Left lobe of liver (tissue), 2 donors: Measurements from ENCODE around the gene BFSP2. TPM values are rescaled to one million over a fixed set of nuclear protein-coding genes. Genes with fewer than 3 reads are reported as not detected.
A peak's percentile ranks its signal among the peaks of the same experiment; 100 is the strongest.
"Not testable (repeated sequence)": the region's sequence is repeated elsewhere in the genome, so short reads cannot be mapped to it uniquely, and the experiment has no call there.

Experiments used
- ATAC-seq: fragments of 200-7000 bp; cut with Tn5 transposase; one replicate; pipeline ENCODE4 v1.9.1; 2020; ENCODE audit warnings: mild to moderate bottlenecking, moderate library complexity
- DNase-seq: peaks from one replicate; pipeline ENCODE4 v3.0.0-alpha.2; 2020; ENCODE audit warnings: low spot score
- total RNA-seq: library from RNA; stranded (reverse); gene quantifications from one replicate; pipeline ENCODE4 v1.2.1, GENCODE V29; 2021
- donor health status: DM: no; HTN: no; CAD: no; lungs with moderate emphysema.
- donor health status: DM: no; HTN: yes; CAD: no.

The BFSP2 gene
- total RNA-seq, 1 donor from 2014 or later, result not detected

DNA sequence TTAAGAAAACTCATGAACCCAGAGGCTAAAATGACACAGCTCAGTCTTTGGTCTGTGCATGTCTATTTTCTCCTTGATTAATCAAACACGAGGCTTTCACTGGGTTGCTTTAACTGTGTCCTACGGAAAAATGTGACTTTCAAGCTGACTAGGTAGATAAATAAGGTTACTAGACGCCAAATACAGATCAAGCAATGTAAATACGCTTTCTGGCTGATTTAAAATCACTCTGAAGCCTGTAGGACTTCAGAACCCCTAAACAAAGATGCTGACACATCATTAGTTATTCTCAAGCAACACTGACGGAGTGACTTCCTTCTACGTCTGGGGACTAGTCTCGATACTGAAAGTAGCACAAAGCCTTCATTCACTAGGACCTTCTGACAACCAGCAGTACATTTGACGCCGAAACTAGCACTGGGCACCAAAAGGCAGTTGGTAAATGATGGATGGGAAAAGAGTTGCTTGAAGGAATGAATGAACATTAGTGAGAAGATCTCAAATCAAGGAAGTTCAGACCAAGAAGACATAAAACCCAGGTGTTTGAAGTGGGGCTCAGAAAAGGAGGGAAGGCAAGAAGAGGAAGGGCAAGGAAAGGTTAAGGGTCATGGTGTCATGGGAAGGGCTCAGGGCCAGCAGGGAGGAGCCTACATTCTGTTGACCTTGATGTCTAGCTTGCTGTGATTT lies 106.5 kb downstream of the BFSP2 start:
- ATAC-seq (peak; percentile 67), DNase-seq (peak; percentile 61)

DNA sequence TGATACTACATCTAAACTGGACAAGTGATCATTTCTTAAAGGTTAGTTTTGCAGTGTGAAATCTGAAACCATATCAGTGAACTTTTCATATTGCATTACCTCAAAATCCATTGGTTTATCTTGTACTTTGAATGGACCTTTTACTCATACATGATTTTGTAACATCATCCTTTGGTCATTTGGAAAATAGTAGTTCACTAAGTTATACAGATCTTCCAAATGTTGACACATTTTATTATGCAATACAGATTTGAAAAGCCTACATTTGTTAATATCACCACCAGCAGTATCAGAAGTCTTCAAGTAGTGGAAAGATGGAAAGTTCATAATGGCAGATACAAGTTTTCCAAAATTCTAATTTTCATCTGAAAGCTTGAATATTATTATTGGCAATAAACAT lies 109.6 kb downstream of the BFSP2 start:
- DNase-seq (no peak), ATAC-seq (peak; percentile 39)

DNA sequence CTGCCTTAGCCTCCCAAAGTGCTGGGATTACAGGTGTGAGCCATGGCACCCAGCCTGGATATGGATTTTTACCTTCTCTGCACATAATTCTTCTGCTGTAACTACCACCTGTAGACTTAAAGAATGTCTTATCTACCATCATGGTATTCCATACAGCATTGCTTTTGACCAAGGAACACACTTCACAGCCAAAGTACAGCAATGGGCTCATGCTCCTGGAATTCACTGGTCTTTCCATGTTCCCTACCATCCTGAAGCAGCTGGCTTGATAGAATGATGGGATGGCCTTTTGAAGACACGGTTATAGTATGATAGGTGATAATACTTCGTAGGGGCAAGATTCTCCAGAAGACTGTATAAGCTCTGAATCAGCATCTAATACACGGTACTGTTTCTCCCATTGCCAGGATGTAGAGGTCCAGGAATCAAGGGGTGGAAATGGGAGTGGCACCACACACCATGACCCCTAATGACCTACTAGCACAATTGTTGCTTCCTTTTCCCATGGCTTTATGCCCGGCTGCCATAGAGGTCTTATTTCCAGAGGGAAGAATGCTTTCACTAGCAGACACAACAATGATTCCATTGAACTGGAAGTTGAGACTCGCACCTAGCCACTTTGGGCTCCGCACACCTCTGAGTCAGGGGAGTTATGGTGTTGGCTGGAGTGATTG lies 112.7 kb downstream of the BFSP2 start:
- DNase-seq (no peak), ATAC-seq (peak; percentile 15)

DNA sequence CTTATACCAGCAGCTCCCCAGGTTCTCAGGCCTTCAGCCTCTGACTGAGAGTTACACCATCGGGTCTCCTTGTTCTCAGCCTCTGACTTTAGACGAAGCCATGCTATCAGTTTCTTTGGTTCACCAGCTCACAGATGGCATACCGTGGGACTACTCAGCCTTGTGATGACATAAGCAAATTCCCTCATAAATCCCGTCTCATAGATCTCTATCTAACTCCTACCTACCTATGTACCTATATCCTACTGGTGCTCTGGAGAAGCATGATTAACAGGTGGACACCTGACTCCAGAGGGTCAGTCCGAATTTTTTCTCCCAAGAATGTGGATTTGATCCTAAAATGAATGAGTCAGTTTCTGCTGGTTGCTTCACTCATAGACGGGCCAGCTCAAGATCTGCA lies 114.6 kb downstream of the BFSP2 start:
- DNase-seq (no peak), ATAC-seq (no peak)

DNA sequence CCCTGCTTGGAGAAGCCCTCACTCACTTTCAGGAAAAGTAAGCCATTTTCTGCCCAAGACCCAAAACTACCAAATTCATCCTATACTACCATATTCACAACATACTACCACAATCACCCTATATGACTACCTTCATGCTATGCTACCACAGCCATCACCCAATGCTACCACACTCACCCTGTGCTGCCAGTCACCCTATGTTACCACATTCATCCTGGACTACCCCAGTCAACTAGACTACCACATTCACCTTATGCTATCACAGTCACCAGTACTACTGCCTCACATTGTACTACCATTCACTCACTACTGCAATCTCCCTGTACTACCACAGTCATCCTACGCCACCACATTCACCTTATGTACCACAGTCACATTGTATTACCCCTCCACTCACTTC lies 115.3 kb downstream of the BFSP2 start:
- ATAC-seq (no peak), DNase-seq (no peak)

DNA sequence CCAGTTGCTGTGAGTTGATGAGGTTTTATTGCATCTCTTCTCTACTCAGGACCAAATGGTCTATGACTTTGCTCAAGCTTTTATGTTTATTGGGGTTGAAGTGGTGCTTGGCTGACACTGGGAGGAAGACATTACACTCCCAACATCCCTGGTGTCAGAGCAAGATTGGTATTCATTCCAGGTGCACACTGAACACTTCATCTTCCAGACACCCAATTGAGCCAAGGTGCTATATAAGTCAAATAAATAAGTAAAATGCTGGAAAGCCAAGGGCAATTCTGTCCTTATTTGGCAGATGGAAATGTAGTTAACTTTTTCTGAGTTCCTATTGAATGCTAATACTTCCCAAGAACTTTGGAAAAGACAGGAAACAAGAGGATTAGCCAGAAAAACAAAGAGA lies 120.4 kb downstream of the BFSP2 start:
- ATAC-seq (no peak), DNase-seq (no peak)

DNA sequence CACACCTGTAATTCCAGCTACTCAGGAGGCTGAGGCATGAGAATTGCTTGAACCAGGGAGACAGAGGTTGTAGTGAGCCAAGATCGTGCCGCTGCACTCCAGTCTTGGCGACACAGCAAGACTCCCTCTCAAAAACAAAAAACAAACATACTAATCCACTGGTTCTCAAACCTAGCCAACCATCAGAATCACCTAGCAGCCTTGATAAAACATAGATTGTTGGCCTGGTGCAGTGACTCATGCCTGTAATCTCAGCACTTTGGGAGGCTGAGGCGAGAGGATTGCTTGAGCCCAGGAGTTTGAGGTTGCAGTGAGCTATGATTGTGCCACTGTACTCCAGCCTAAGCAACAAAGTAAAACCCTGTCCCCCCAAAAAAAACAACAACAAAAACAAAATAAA lies 121.1 kb downstream of the BFSP2 start:
- not testable (repeated sequence) for ATAC-seq, DNase-seq

DNA sequence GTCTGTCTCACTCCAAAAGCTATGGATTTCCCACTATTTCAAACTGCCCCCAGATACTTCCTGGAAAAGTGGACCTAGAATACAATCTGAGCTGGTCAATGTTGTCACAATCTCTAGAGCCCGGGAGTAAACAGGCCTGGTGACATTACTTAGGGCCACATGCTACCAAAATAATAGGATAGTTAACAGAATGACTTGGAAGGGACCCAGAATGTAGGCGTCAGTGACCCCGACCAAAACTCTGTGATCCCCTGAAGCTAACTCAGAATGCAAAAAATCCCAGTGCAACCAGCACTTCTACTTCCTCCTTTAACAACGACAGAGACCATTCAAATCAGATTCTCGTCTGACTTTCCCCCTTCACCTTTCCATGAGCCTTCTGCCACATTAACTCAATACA lies 122.1 kb downstream of the BFSP2 start:
- no peak for DNase-seq
- ATAC-seq, result no peak

DNA sequence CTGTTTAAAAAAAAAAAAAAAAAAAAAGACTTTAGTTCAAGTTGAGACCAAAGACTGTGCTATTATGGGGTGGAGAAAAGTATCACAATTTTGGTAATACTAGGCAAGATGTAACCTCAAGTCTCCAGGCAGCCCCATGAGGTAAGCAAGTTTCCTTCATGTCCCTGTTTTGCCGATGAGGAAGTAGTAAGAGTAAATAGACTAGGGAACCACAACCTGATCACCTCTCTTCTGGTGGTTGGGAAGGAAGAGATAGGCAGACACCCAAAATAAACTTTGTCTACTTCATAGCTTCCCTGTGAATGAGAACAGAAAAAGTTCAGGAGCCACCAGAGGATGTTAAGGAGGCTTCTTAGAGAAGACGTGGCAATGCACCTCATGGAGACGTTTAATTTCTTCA lies 123.9 kb downstream of the BFSP2 start:
- DNase-seq, result not testable (repeated sequence)
- ATAC-seq, result peak; percentile 90

Other genes starting within 250 kb of the BFSP2 start
- gene CDV3, start 173.6 kb downstream of the BFSP2 start, total RNA-seq, result 60.3 TPM